NCI-H2081 treated with DMSO at 0.1 percent for 48 hours (cell line): ENCODE measurements around the gene URB2.
"Not testable (repeated sequence)": the region's sequence is repeated elsewhere in the genome, so short reads cannot be mapped to it uniquely, and the experiment has no call there.

Experiments
- DNase-seq: peaks from one replicate; lab custom pipeline; 2025; lab: John Stamatoyannopoulos, UW

The URB2 gene

DNA sequence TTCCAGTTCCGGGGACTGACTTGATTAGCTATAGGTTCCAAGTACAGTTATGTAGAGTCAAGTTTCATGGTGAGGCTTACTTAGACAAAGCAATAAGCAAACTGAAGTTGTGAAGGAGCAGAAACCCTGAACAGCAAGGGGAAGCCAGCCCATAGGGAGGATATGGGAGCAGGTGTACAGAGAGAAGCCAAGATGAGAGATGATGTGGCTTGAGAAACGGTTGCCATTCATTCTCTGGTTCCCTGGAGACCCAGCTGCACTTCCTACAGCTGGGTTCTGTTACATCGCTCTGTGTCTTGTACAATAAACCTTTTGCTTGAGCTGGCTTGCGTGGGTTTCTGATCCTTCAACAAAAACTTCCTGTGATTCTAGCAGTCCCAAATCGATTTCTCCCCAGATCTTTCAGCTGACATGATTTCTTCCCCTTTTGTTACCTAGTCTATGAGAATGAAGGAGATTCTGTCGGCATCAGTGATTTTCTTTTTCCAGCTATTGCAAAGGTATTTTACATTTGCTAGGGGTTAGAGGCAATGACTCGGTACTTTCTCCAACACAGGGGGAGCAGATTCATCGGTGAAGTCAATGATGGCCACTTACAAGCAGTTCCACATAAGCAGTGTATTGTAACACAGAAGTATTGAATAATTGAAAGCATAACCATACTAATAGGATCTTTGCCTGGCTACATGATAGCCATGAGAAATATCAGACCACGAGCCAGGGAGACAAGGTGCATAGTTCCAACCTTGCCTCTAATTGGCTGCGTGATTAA lies 67.3 kb downstream of the URB2 start:
- DNase-seq, result no peak

DNA sequence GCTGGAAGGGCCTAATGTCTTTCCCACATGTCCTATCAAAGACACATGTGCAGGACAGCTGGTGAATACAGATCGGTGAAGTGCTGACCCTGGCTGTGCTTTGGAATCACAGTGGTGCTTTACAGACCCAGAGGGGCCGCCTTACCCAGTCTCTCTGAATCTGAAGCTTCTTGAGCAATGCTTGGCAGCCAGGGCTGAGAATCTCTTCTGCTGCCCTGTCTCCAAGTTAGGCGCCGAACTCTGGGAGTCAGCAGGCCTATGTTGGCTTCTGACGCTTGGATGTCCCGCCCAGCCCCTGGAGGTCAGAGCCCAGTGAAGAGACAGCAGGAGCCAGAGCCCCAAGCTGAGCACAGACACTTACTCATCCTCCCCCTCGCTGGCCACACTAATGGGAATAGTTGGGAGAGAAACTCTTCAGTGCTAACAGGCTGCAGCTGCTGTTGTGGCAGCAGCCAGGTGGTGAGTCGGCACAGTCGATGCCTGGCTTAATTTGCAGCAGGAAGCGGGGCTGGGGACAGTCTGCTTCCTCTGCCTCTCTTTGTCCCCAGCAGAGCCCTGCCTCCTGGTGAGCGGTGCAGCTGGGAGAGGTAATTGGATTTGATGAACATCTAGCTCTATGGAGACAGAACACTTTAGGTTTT lies 68.1 kb downstream of the URB2 start:
- DNase-seq, result peak; percentile 94

DNA sequence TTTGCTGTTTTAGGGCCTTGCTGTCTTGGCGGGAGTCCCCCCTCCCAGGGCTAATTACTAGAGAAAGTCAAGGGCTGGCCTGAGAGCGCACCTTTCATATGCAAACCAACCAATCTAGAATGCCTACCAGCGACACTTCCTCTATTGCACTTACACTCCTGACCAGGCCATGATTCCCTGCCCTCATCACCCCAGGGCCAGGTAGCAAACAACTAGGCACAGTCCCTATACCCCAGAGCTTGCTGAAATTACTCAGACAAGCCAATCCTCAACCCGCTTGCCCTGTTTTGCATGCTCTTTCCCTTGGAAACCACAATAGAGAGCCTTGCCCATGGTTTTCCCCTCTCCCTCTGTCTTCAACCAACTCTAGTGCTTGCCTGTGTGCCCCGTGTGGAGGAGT lies 70.3 kb downstream of the URB2 start:
- no peak for DNase-seq

DNA sequence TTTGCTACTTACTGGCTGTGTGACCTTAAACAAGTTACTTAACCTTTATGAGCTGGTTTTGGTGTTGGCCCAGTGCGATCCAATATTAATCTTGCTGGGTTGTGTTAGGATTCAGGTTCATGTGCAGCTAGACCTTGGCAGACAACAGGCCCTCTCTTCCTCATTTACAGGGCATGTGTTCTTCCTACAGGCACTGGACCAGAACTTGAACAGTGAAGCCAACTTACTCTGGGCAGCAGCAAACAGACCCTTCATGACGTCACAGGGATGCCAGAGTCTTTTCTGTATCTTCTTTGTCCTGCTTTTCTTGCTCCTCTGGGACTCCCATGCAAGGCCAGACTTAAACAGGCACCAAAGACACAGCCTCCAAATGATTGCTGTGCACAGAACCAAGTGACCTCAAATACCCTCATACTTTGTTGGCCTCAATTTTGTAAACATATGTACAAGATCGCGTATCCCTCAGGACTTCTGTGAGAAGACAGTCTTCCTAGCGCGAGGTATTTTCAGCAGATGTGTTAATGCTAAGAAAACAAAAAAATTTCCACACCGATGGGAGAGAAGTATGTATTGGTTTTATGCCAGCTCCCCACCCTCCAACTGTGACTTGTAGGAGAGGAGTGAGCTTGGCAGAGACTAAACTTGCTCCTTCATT lies 73.7 kb downstream of the URB2 start:
- DNase-seq, result no peak

DNA sequence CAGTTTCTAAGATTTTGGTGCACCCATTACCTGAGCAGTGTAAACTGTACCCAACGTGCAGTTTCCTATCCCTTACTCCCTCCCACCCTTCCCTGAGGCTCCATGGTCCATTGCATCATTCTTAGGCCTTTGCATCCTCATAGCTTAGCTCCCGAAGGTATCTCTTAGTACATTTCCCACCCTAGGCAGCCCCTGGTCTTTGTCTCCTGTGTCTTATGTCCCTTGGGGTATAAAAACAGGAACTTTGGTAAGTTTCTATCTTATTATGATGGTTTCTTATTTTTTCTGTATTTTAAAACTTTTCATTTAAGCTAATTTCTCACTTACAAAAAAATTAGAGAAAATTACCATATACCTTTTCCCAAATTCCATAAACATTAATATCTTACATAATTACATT lies 78.1 kb downstream of the URB2 start:
- no peak for DNase-seq

DNA sequence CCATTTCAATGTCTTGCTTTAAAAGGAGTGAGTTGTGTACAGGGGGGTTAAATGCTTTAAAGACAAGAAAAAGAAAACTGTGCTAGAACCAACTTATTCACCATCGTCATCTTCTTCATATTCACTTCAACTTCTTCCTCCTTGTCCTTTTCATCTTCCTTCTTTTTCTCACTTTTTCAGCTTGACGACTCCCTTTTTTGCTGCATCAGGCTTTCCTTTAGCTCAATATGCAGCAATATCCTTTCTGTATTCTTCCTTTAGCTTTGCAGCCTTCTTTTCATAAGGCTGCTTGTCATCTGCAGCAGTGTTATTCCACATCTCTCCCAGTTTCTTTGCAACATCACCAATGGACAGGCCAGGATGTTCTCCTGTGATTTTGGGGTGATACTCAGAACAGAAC lies 79.1 kb downstream of the URB2 start:
- DNase-seq, result not testable (repeated sequence)

DNA sequence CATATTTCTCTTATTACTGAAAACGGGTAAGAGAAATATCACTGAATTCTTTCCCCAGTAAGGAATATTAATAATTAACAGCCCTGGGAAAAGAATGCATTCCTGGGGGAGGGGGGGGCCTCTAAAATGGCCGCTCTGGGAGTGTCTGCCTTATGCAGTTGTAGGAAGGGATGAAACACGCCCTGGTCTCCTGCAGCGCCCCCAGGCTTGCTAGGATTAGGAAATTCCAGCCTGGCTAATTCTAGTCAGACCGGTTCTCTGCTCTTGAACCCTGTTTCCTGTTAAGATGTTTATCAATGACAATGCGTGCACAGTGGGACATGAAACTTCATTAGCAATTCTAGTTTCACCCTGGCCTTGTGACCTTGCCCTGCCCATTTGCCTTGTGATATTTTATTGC lies 81.1 kb downstream of the URB2 start:
- not testable (repeated sequence) for DNase-seq

DNA sequence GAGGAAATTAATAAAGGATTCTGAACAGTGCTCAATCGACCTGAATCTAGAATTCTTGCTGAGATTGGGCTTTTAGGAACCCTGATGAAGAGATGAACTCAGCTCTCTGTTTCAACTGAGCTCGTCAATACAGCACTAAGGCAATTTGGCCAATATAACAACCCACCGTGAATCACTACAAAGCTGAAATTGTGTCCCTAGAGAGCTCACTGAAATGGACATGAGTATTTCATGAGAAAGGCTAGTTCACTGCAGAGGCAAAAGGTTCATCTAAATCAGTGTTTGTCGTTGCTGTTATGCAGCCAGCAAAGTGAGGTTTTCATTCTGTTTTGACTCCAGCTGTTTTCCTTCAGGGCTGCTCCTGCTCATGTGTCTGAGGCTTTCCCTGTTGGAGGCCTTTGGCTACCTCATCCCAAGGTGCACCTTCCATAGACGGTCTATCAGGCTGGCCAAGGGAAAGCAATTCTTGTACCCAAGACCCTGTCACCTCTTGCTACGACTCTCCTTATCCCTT lies 83.5 kb downstream of the URB2 start:
- no peak for DNase-seq
